OCI-LY7 (cell line): Measurements from ENCODE around the gene PIP5K1C.

ENCODE experiments used
- CTCF ChIP-seq: fragments of 200-600 bp; sonication (generic); conservative IDR thresholded peaks from 2 replicates; pipeline ENCODE4 v1.5.1; 2014; ENCODE audit warnings: mild to moderate bottlenecking, antibody characterized with exemption, low read length, moderate library complexity, mixed read lengths
- EZH2phosphoT487 ChIP-seq: fragments of 200-600 bp; sonication (generic); IDR thresholded peaks from 2 replicates; pipeline ENCODE4 v1.6.1; 2018; ENCODE audit warnings: low read depth, borderline replicate concordance, mild to moderate bottlenecking, mixed run types, antibody characterized with exemption, low read length, moderate library complexity, mixed read lengths

- no peak for TF ChIP-seq CTCF
- no peak for TF ChIP-seq EZH2phosphoT487
These were observed 73.6 kb downstream of the PIP5K1C start, which contains the start of gene CACTIN for GRCh38 chr19:3626473-3627350.
